Right lobe of liver (tissue), 6 donors: ENCODE data around the gene HOMER3. TPM values are rescaled to one million over a fixed set of nuclear protein-coding genes. Genes with fewer than 3 reads are reported as not detected.

Experiments used
- ATAC-seq, 4 donors: fragments of 200-7000 bp; cut with Tn5 transposase; one replicate each; pipeline ENCODE4 v1.9.1; 2020; ENCODE audit warnings: mild to moderate bottlenecking in 4 of 4, moderate library complexity in 4 of 4
- DNase-seq, 3 donors: peaks; one replicate each; pipeline ENCODE4 v3.0.0-alpha.2; 2020
- H3K27ac ChIP-seq, 3 donors: fragments of 200-600 bp; one replicate each; pipeline ENCODE4 v1.8.0; 2022
- H3K27me3 ChIP-seq, 2 donors: fragments of 200-600 bp; one replicate each; pipeline ENCODE4 v1.8.0; 2022
- H3K36me3 ChIP-seq, 4 donors: fragments of 200-600 bp; sonication (generic) in 1 of 4; one replicate each; pipeline versions ENCODE4 v1.5.1 to v1.8.0; 2017 to 2022; ENCODE audit warnings: control low read depth in 1 of 4
- H3K4me1 ChIP-seq, 4 donors: fragments of 200-600 bp; sonication (generic) in 1 of 4; one replicate each; pipeline versions ENCODE4 v1.5.1 to v1.8.0; 2017 to 2022; ENCODE audit warnings: control low read depth in 1 of 4
- H3K4me3 ChIP-seq, 3 donors: fragments of 200-600 bp; one replicate each; pipeline ENCODE4 v1.8.0; 2022
- H3K9me3 ChIP-seq, 4 donors: fragments of 200-600 bp; sonication (generic) in 1 of 4; one replicate each; pipeline versions ENCODE4 v1.5.1 to v1.8.0; 2017 to 2022; ENCODE audit warnings: control low read depth in 1 of 4
- POLR2A ChIP-seq: fragments of 450-650 bp; IDR thresholded peaks from one replicate; pipeline ENCODE4 v1.6.1; 2017; ENCODE audit warnings: antibody characterized with exemption, mild to moderate bottlenecking
- WGBS: methylation state at CpG from one replicate; pipeline ENCODE4 v1.1.6; 2018; ENCODE audit warnings: low coverage, low lambda C conversion rate; ENCODE audit not compliant: insufficient coverage; ENCODE audit errors: missing lambda C conversion rate; 5-methylcytosine and 5-hydroxymethylcytosine counted together
- intact Hi-C, 2 donors: fragments of 100-400 bp; cut with DNase I; formaldehyde crosslinking; loops; one replicate each; pipeline versions ENCODE4 v1.11.2 to v1.14.1; 2022
- total RNA-seq, 6 experiments: library from RNA; depleted of rRNA in 2 of 6; stranded (reverse); fragments of >200 nt in 2 of 6; fragmentation: NEBNext Ultra II Directional in 3 of 6; extraction: Animal tissue kit (Norgen Biotek cat#: 25700) in 3 of 6; gene quantifications; one replicate each; pipeline versions ENCODE4 v1.1.0 to v1.2.4, GENCODE V29; 2016 to 2023
- TF ChIP-seq, protein P1 (sequence below), 4 donors: fragments of 200-600 bp in 3 of 4; fragments of 450-650 bp in 1 of 4; IDR thresholded peaks; one replicate each; pipeline versions ENCODE4 v1.5.1 to v1.8.0; 2016 to 2022; ENCODE audit warnings: antibody characterized with exemption in 4 of 4, mild to moderate bottlenecking in 2 of 4
- donor health status: DM: no; HTN: yes; CAD: no.
- donor health status: DM: no; HTN: no; CAD: no.
- donor health status: DM: no; HTN: no; CAD: no.
- donor health status: DM: no; HTN: yes; CAD: no.
- donor health status: DM: no; HTN: yes; CAD: no.

Gene HOMER3
- total RNA-seq, 6 experiments from 2014 or later = 2.3 to 4.7 (median 3.2) TPM

GRCh38 chr19:18978616-18979015 lies 37.6 kb upstream of the HOMER3 start:
- no peak for DNase-seq
- no peaks in the 10 kb centered on the region for H3K27me3 ChIP-seq
- H3K36me3 ChIP-seq = no peaks in the 10 kb centered on the region
- no peak for TF ChIP-seq POLR2A
- TF ChIP-seq, protein P1, sequence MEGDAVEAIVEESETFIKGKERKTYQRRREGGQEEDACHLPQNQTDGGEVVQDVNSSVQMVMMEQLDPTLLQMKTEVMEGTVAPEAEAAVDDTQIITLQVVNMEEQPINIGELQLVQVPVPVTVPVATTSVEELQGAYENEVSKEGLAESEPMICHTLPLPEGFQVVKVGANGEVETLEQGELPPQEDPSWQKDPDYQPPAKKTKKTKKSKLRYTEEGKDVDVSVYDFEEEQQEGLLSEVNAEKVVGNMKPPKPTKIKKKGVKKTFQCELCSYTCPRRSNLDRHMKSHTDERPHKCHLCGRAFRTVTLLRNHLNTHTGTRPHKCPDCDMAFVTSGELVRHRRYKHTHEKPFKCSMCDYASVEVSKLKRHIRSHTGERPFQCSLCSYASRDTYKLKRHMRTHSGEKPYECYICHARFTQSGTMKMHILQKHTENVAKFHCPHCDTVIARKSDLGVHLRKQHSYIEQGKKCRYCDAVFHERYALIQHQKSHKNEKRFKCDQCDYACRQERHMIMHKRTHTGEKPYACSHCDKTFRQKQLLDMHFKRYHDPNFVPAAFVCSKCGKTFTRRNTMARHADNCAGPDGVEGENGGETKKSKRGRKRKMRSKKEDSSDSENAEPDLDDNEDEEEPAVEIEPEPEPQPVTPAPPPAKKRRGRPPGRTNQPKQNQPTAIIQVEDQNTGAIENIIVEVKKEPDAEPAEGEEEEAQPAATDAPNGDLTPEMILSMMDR (IDR thresholded peaks at IDR 0.05) = no peak
- H3K27ac ChIP-seq = no peak overlapping the region
- H3K4me1 ChIP-seq = peaks cover 0 to 9% (median 0%) of the 10 kb centered on the region in 4 donors
- intact Hi-C loops = no loop called here
- WGBS = 41% methylated on average over 7 of the region's 7 CpGs
- no peaks in the 10 kb centered on the region for H3K9me3 ChIP-seq
- ATAC-seq = peak in 2 of 4 donors; percentile 39 to 48
- H3K4me3 ChIP-seq = no peak overlapping the region

GRCh38 chr19:18975869-18976268 lies 34.9 kb upstream of the HOMER3 start:
- DNase-seq = no peak
- no peak for TF ChIP-seq POLR2A
- TF ChIP-seq, protein P1 (IDR thresholded peaks at IDR 0.05) = no peak
- H3K4me3 ChIP-seq = no peak overlapping the region
- 73% methylated on average over 9 of the region's 10 CpGs for WGBS
- no peaks in the 10 kb centered on the region for H3K9me3 ChIP-seq
- H3K27me3 ChIP-seq = no peaks in the 10 kb centered on the region
- H3K4me1 ChIP-seq = peaks cover 0 to 9% (median 0%) of the 10 kb centered on the region in 4 donors
- H3K36me3 ChIP-seq = no peaks in the 10 kb centered on the region
- no peak overlapping the region for H3K27ac ChIP-seq
- intact Hi-C loops = no loop called here
- no peak for ATAC-seq

- Histone ChIP-seq H3K9me3 (no peaks in the 10 kb centered on the region), H3K36me3 (no peaks in the 10 kb centered on the region), H3K27ac (no peak overlapping the region), H3K4me3 (no peak overlapping the region), H3K27me3 (no peaks in the 10 kb centered on the region), H3K4me1 (peaks cover 0 to 9% (median 0%) of the 10 kb centered on the region in 4 donors)
- intact Hi-C loops = no loop called here
- DNase-seq = no peak
- ATAC-seq = no peak
- WGBS = no CpG with 5 or more reads among the region's 3 CpGs
- TF ChIP-seq, protein P1 (IDR thresholded peaks at IDR 0.05) = no peak
- no peak for TF ChIP-seq POLR2A
Observed at GRCh38 chr19:18975011-18975410, 34.0 kb upstream of the HOMER3 start.

- intact Hi-C loops = no loop called here
- TF ChIP-seq, protein P1 (IDR thresholded peaks at IDR 0.05) = no peak
- TF ChIP-seq POLR2A = no peak
- no peaks in the 10 kb centered on the region for H3K9me3 ChIP-seq
- ATAC-seq (peak in 2 of 4 donors; percentile 9 to 45), DNase-seq (no peak)
- 67% methylated on average over 1 of the region's 5 CpGs for WGBS
- H3K27ac ChIP-seq = peak overlapping the region in 2 of 3 donors; percentile 17 to 55
- H3K4me3 ChIP-seq = no peak overlapping the region
- H3K27me3 ChIP-seq = no peaks in the 10 kb centered on the region
- H3K36me3 ChIP-seq = no peaks in the 10 kb centered on the region
- no peaks in the 10 kb centered on the region for H3K4me1 ChIP-seq
Observed at GRCh38 chr19:18972851-18973250, 31.8 kb upstream of the HOMER3 start.
